GM04504 (cell line): ENCODE measurements around the gene R3HDM1.
"Not testable (repeated sequence)": the region's sequence is repeated elsewhere in the genome, so short reads cannot be mapped to it uniquely, and the experiment has no call there.

Source experiments
- DNase-seq: peaks from one replicate; pipeline ENCODE4 v3.0.0-alpha.2; 2012; ENCODE audit warnings: low read depth

R3HDM1 gene

DNA sequence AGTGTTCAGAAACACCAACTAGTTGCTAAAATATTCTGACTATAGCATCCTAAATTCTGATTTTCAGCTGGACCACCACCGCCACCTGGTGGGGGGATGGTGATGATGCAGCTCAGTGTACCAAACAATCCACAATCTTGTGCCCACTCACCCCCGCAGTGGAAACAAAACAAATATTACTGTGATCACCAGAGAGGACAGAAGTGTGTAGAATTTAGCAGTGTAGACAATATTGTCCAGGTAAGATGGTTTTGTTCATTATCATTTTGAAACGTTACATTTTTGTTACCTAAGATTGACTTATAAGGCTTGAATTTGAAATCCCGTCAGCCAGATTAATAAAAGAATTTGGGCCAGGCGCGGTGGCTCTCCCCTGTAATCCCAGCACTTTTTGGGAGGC is 178.7 kb downstream of the R3HDM1 start:
- no peak for DNase-seq

DNA sequence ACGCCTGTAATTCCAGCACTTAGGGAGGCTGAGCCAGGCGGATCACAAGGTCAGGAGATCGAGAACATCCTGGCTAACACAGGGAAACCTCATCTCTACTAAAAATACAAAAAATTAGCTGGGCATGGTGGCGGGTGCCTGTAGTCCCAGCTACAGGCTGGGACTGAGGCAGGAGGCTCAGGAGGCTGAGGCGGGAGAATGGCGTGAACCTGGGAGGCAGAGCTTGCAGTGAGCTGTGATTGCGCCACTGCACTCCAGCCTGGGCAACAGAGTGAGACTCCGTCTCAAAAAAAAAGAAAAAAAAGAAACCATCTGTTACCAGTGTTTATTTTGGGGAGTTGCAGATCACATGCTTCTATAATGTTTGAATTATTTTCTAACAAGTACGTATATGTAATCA is 183.8 kb downstream of the R3HDM1 start:
- not testable (repeated sequence) for DNase-seq

DNA sequence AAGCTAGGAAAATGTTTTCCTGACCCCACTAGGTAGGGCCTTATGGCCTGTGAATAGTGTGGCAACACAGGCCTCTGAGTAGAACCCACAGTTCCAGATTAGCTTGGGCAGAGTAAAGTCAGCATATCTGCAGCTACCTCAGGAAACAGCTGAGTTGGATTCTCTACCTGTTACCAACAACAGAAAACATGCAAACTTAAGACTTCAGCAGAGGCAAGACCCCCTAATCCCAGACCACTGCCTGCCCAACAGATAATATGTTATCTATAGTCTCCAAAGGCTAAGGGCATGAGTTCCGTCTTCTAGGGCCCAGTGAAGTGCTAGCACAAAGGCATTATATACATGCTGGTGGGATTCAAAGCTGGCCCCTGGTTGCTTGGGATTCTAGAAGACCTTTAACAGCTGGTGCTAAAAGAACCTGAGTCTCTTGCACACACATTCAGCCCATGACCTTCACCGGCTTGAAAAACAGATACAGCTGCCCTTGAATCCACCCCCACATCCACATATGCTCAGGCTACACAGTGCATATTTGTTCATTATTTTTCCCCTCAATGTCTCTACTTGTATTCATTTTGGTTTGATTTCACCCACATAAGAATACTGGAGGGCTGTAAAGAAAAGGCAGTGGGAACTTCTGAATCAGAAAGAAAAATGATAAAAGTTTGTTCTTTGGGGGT is 196.9 kb downstream of the R3HDM1 start:
- DNase-seq = no peak

DNA sequence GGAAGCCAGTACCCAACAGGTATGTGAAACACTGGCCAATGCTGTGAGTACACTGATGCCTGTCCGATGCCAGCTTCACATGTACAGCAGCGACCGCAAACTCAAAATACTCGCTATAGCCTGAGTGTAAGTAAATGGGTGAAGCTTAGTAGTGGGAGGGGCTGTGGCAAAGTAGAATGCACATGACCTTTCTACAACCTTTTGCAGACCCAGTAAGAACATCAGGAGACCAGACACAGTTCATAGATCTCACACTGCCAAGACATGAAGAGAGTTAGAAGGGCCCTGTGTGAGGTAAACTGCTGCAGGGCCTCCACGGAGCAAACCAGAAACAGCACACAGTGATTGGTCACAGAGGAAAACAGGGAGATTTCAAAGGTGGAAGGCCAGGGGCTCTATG is 201.3 kb downstream of the R3HDM1 start:
- DNase-seq = no peak

DNA sequence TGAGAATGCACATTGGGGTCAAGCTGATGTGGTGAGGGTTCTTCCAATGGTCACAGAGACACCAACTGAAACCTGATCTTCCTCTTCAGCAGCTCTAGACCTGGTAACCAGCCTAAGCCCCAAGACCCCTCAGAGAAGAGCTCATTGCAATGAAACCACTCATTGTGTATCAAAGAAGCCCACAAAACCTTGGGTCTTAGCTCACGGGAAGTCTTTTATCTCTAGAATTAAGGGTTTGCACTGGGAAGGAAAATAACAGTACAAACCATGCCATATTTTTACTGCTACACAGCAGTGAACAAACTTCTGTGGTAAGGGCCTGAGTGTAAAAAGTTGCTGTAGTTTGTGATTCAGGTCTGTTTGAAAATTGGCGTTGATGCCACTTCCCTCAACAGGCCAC is 201.8 kb downstream of the R3HDM1 start:
- DNase-seq = no peak

DNA sequence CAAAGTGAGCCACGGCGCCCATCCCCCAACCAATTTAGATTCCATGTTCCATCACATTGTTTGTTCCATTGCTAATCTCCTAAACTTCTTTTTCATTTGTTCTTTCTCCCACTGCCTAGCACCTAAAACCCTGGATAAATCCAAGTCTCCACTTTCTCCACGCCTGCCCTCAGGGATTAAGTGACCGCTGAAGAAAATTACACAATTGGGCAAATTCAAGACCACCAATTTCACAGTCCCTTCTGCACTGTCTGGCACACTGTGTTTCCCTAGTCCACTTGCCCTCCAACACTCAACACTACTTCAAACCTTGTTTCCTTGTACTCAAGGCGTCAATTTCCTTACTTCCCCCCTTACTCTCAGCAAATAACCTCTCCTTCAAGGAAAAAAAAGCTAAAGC is 205.3 kb downstream of the R3HDM1 start:
- no peak for DNase-seq

DNA sequence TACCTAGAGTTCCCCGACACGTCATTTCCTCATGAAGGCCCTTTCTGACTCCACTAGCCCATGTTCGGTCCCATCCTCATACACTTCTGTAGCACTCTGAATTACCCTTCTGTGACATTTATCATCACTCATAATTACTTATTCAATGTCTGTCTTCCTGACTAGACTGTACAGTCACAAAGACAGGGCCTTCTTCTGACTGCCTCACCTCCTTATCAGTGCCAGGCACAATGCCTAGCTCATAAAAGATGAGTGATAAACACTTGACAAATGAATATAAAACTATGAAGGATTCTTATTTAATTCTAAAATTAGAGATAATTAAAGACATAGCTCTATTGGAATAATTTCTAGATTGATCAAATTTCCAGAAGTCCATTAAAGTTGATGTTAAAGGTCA is 208.9 kb downstream of the R3HDM1 start:
- no peak for DNase-seq

DNA sequence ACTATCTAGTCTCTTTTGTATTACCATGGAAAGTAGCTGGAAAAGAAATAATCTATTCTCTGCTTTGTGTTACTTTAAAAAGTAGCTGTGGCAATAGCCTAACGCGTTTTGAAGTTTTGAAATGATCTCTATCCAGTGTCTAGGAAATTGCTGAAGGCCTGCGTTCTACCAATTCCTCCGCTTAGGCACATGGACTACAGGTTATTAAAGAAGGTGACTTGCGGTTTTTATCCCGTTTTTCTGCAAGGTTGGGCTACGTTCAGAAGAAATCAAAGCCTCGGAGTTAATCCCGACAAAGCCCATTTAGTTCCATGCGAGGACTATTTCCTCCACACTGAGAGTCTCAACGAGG is 209.7 kb downstream of the R3HDM1 start:
- DNase-seq = no peak

DNA sequence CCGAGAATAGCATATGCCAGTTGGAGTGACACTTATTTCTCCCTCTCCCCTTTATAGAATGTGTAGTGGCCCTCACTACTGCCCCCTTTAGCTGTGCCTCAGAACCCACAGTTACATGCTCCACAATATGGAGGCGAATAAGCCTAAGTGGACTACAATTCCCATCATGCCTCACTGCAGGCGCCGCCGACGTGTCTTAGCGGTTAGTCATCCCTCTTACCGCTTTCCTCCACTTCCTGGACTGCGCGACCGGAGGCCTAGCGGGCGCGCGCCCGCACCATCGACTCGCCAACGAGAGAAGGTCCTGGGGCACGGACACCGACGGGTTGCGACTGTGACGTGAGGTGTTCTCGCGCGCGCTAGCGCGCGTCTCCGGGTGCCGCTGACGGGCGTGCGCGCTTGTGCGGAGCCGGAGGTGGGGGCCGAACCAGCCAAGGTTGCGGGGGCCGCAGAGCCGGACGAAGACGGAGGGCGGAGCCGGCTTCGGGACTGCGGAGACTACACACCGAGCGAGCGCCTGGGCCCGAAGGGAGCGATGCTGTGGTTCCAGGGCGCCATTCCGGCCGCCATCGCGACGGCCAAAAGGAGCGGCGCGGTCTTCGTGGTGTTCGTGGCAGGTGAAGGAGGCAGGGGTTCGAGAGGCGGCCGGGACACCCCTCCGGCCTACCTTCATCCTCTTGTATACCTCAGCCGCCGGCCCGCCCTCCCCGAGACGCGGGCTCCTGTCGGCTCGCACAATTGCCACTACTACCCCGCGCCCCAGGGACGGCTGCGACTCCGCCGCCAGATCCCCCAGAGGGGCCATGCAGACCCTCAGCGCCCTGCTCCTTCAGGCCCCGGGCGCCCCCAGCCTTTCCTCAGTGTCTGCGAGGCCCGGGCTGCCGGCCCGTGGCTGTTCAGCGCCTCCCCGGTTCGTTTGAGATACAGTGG is 210.4 kb downstream of the R3HDM1 start, which contains the start of gene UBXN4:
UBXN4 (plus strand) TSS at position 461 of the 930 bp plus-strand sequence; CDS start at position 536, 75 bp downstream.
- peak; percentile 99 for DNase-seq

DNA sequence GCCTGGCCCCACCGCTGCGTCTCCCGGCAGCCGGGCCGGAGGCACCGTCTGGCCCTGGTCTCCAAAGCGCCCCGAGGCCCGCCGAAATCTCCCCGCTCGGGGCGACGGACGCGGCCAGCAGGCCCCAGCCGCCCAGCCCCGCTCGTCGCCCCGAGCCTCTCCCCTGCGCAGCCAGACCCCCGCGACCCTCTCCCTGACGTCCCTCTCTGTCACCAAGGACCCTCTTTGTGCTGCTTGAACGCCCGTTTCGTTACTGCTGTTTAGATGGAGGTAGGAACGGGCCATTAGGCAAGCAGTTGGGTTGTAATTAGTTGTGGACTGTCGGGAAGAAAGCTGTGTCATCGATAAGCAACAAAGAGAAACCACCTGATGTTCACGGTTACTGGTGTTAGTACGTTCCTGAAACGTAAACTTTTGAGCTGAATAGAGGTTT is 211.1 kb downstream of the R3HDM1 start:
- DNase-seq = peak; percentile 33

DNA sequence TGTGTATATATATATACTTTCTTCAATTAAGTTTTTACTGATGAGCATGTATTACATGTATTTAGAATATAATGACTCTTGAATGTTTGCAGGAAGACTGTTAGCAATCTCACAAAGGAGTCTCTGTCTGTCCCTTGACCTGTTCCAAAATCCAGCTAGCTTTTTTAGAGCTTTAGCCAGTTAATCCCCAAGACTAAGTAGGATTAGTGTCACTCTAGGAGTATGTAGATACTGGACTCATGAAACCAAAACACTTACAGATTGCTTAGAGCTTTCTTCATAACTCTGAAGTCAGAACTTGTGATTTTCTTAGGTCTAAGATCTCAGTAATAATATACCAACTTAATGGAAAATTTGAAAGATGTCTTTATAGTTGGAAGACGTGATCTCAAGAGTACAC is 212.6 kb downstream of the R3HDM1 start:
- no peak for DNase-seq

DNA sequence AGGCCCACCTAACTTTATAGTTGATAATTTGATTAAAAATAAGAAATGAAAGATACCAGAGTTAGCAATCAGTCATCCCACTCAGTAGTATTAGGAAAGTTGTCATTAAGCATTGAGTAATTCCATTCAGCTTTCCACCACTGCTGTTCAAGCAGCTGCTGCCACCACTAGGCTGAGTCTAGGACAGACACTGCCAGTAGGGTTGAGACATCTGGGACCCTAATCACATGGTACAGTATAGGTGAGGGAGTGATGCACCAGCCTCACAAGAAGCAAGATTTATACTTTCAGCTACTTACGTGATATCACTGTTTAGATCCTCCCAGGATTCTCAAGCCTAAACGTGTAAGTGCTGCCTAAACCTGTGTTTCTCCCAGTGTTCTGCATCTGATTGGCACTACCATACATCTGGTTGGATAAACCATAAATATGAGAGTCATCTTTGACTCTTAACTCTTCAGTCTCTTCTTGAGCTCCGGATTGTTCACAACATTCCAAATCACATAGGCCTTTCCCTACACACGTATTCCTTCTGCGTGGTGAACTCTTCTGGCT is 213.6 kb downstream of the R3HDM1 start:
- DNase-seq = peak; percentile 8

DNA sequence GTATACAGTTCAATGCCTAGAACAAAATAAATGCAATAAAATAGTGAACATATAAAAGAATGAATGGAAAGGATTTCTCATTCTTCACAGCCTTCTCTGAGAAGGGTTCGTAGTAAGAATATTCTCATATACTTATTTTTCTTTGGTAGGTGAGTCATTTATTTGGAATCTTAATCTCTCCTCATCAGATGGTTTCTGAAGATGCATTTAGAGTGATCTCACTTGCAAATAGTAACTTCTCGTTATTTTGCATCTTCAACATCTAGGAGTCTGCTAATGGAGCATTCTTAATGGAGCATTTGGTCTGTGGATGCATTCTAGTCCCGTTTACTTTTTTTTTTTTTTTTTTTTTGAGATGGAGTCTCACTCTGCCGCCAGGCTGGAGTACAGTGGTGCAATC is 214.3 kb downstream of the R3HDM1 start:
- peak; percentile 36 for DNase-seq

DNA sequence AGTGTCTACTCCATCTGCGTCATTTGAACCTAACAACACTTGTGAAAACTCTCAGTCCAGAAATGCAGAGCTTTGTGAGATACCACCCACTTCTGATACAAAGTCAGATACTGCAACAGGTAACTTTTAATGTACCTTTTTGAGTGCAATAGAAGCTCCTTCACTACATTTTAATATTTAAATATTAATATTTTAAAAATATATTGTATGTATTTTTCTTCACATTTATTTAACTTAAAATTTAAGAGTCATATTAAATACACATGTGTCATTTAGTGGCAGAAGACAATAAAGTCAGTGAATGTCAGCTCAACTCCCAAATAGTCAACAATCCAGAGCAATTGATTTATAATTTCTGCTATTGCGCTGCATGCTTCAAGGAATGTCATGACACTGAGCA is 224.3 kb downstream of the R3HDM1 start:
- DNase-seq = no peak

DNA sequence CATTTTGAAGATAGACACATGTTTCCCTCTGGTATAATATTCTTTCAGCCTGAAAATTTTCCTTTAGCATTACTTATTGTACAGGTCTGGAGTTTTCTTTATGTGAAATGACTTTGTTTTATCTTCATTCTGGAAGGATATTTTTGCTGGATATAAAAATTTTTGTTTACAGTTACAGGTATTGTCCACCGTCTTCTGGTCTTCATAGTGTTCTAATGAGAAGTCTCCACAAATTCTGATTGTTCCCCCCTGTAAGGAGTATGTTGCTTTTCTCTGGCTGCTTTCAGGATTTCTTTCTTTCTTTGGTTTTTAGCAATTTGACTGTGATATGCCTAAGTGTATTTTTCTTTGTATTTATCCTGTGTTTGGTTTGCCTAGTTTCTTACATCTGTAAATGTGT is 225.4 kb downstream of the R3HDM1 start:
- no peak for DNase-seq

DNA sequence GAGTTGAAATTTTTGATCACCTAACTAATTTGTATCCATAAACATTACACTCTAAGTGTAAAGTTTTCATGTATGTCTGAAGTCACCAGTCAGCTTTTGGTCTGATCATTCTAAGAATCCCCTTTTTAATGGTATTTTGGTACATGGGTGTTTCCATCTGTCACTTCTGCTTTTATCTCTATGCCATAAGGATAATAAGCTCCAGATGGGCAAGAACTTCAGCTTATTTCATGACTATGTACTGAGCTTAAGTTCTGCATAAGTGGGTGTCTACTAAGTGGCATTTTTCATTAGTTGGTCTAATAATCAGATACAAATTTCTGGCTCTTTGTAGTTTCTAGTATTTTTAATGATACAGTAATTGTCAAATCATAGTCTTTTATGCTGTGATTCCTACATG is 230.7 kb downstream of the R3HDM1 start:
- DNase-seq = no peak

DNA sequence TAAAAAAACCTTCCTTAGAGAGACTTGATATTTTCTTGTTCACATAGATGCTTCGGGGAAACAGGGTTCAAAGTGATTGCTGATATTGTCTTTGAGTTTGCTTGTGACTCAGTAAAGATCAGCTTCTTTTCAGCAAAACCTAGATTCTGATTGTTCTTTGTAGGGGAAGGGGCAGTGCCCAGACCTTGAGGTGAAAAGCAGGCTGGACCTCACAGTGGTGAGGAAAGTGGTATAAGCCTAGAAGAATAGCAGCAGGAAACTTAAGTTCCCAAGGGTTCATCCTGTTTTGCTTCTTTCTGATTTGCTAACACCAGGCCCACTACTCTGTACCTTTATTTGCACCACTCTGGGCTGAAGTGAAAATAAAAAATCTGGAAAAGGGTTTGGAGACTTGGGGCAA is 231.2 kb downstream of the R3HDM1 start:
- DNase-seq = no peak

DNA sequence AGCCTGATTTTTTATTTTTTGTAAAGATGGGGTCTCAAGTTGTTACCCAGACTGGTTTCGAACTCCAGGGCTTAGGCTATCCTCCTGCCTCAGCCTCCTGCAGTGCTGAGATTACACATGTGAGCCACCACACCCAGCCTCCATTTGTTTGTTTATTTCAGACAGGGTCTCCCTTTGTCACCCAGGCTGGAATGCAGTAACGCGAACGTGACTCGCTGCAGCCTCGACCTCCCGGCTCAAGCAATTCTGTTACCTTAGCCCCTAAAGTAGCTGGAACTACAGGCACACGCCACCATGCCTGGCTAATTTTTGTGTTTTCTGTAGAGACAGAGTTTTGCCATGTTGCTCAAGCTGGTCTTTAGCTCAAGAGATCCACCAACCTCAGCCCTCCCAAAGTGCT is 237.6 kb downstream of the R3HDM1 start:
- DNase-seq = no peak

DNA sequence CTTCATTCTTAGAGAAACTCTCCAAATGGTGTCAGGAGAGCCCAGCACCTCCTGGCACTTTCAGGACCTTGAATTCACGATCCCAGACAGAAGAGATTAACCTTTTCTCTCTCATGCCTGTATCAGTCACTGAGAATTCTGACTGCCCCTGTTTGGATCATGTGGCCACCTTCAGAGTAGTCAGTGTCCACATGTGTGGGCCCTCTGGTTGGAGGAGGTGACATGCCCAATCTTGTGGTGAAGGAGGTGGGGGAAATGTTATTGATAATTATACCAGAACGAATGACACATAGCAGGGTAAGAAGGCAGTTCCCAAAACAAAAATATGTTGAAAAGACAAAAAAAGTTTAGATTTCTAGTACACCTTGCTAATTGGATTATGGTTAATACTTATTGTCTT is 242.0 kb downstream of the R3HDM1 start:
- no peak for DNase-seq

DNA sequence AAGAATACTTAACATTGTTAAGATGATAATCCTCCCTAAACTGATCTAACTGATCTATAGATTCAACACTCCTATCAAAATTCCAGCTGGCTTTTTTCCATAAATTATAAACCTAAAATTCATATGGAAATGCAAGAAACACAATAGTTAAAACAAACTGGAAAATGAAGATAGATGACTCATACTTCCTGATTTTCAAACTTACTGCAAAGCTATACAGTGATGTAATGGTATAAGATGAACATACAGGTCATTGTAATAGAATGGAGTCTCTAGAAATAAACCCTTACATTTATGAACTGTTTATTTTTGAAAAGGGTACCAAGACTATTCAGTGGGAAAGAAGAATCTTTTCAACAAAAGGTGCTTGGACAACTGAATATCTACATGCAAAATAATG is 242.6 kb downstream of the R3HDM1 start:
- no peak for DNase-seq
